ENCODE data around the gene FTL.

- TF ChIP-seq CTCF (IDR thresholded peaks at IDR 0.05) (no peak), POLR2A (IDR thresholded peaks at IDR 0.05) (no peak)
Observed at GRCh38 chr19:48982280-48982679, 17.2 kb downstream of the FTL start.
